GM19395 (cell line): ENCODE results near the gene ALLC.

Experiments used
- ATAC-seq: cut with Tn5 transposase; IDR thresholded peaks from one replicate; pipeline ENCODE4 v1.9.1; 2021; ENCODE audit warnings: mild to moderate bottlenecking, moderate library complexity; ENCODE audit not compliant: unreplicated experiment

Gene ALLC

GRCh38 chr2:3639015-3639630 is 18.9 kb upstream of the ALLC start:
- no peak for ATAC-seq

DNA sequence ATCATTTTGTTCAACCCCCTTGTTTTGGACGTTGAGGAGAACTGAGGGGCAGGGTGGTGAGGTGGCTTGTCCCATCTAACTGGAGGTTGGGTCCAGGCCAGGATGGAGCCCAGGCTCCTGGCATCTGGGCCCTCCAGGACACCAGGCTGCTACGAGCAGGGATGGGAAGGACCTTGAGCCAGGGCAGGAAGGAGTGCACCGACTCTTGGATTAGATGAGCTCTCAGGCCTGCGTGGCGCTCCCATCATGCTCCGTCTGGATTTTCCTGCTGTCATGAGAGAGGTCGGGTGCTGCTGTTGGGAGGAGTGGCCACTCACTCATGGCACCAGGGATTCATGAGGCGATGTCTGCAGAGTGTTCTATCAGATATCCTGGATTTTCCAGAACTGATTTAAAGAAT is 18.3 kb upstream of the ALLC start:
- ATAC-seq = no peak

DNA sequence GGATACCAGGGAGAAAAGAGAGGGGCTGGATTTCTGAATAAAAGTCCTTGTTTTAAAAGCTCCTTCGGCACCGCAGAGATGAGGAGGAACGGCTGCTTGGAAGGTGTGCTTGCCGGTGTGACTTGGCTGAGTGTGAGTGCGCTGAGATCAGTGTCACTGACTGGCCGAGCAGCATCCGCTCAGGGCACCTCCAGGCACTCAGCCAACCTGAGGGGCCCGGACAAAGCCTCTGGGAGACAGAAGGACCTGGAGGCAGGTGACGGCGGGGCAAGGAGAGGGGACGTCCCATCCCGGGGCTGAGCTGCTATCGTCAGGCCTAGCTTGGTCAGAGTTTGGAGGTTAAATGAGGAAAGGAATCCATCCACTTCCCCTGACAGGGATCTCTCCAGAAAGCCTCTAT is 16.8 kb upstream of the ALLC start:
- ATAC-seq = no peak

GRCh38 chr2:3641841-3642421 is 16.1 kb upstream of the ALLC start:
- ATAC-seq = no peak

DNA sequence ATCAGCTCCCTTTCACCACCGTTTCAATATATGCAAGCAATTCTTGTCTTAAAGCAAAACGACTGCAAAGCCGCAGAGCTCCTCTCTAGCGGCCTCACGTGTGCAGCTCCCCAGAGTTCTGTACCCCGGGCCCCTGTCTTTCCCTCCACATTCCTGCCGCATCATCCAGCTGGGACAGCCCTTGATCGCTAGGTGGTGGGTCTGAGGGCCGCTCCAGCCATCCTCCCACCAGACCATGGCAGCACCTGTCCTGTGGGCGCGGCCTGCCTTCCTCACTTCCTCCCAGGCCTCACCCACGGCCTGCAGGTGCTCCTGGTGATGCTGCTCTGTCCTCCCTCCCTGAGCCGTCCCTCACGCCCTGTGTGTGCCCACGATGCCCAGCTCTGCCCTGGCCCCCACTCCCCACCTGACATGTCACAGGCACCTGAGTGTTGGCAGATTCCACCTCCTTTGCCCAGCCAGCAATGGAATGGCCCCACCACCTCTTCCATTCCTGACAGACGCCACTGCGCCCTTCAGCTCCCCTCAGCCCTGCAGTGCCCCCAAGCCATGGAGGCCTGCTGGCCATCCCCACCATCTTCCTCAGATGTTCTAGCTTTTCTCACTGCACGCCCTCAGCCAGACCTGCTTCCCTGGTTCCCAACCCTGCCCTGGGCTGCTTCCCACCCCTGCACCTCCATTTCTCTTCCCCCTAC is 15.3 kb upstream of the ALLC start:
- no peak for ATAC-seq

DNA sequence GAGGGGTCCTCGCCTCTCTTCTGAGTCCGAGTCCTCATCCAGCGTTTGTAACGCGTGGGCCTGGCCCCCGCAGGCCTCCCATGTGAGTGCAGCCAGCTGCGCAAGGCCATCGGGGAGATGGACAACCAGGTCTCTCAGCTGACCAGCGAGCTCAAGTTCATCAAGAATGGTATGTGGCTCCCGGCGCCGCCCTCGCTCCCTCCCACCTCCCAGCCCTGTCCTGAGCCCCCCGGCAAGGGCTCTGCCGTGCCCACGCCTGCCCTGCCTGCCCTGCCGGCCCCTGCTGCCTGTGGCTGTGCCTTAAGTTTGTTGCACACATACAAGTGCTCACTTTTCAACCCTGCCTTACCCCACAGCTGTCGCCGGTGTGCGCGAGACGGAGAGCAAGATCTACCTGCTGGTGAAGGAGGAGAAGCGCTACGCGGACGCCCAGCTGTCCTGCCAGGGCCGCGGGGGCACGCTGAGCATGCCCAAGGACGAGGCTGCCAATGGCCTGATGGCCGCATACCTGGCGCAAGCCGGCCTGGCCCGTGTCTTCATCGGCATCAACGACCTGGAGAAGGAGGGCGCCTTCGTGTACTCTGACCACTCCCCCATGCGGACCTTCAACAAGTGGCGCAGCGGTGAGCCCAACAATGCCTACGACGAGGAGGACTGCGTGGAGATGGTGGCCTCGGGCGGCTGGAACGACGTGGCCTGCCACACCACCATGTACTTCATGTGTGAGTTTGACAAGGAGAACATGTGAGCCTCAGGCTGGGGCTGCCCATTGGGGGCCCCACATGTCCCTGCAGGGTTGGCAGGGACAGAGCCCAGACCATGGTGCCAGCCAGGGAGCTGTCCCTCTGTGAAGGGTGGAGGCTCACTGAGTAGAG is 14.4 kb upstream of the ALLC start:
- ATAC-seq = no peak

GRCh38 chr2:3644246-3644525 is 13.8 kb upstream of the ALLC start:
- ATAC-seq = peak; percentile 82

GRCh38 chr2:3644891-3645605 is 13.0 kb upstream of the ALLC start:
- ATAC-seq = no peak

- ATAC-seq = no peak
Measured at GRCh38 chr2:3645745-3646389, 12.1 kb upstream of the ALLC start.

DNA sequence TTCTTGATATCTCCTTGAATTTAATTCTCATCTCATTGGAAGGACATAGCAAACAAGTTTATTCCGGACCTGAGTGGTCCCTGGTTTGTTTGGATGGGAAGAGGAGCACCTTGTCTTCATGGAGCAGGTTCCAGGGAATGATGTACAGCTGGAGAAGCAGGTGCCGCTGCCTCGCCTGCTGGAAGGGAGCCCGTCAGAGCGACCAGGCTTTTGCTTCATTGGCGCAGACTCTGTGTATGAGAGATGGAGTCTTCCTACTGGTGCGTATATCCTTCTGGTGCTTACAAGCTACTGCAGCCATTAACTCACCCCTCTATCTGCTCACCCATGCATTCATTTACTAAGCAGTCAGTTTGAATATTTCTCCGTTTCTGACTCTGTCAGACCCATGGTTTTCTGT is 11.6 kb upstream of the ALLC start:
- no peak for ATAC-seq

DNA sequence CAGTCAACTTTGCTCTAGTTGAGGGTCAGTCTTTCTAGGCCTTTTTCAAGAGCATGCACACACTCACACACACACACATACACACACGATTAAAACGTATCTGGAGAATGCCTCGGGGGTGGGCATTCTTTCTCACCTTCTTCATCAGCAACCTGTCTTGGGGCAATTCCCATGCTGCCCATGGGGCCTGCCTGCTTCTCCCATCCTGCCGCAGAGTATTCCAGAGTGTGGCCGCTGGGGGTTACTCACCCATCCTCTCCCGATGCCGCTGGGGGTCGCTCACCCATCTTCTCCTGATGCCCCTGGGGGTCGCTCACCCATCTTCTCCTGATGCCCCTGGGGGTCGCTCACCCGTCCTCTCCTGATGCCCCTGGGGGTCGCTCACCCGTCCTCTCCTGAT is 10.8 kb upstream of the ALLC start:
- no peak for ATAC-seq

GRCh38 chr2:3647831-3648651 is 10.0 kb upstream of the ALLC start:
- ATAC-seq = no peak

DNA sequence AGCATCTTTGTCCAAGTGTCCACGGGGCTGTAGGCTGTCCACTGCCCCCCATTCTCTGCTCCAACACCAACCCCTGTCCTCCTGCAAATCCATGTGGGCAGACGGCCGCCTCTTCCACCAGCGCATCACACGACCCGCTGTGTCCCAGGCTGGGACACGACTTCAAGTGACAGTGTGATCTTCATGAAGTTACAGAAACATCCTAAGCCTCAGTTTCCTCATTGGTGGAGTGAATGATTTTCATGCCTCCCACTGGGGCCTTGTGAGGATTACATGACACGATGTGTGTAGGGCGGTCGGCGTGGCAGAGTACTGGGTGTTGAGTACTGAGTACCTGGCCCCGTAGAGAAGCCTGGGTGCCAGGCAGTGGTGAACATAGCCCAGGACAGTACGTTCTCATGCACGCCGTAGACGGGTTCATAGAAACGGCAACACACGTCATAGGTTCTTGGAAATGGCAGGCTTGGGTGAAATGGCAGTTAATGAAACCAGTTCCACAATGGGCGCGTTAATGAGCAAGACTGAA is 9.3 kb upstream of the ALLC start:
- no peak for ATAC-seq

DNA sequence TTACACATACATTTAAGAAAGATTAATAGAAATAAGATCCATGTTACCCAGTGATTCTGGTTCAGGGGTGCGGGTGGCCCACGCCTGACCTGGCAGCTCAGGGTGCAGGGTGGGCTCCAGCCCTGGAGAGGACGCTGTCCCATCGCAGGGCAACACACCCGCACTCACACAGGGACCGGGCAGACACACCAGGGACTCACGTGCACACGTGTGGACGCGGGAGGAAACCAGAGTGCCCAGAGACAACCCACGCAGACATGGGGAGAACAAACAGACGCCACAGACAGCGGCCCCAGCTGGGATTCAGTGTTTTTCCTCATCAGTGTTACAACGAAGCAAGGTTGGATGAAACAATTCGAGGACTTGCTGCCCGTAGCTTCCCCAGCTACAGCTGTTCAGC is 8.4 kb upstream of the ALLC start:
- no peak for ATAC-seq

DNA sequence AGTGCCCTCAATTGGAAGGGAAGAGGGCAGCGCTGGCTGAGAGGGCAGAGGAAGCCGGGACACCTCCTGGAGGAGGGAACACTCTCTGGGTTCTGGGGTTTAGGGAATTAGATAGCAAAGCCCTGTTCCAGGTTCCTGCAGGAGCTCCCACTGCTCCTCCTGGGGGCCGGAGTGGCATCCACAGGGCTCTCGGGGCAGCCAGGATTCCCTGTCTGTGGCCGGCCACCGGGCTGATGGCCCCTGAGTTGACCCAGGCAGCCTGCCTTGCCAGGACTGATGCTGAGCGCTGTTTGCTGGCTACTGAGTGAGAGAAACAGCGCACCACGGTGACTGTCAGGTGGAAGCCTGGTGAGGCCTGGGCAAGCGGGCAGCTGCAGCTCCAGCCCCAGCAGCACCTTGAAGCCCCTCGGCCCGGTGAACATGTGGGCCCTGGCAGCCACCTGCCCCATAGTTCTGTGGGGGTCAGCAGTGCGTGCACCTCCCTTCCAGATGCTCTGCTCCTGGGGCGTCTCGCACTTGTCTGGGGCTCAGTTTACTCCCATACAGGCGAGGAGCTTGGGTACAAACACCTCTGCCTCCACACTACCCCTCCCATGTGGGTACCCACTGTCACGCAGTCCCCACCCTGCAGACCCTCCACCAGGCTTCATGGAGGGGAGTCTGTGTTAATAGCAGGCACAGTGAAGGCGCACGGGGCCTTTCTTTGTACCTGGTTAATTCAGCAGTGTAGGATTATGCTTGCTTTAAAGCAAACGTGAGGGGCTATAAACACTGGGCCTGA is 7.7 kb upstream of the ALLC start:
- no peak for ATAC-seq

GRCh38 chr2:3651691-3652648 is 6.0 kb upstream of the ALLC start:
- ATAC-seq = peak; percentile 84

- ATAC-seq = no peak
Measured at GRCh38 chr2:3652896-3653625, 4.9 kb upstream of the ALLC start.
